Gastrocnemius medialis (tissue), 4 donors: ENCODE results near the gene CD22.

Source experiments
- CTCF ChIP-seq, 5 experiments: fragments of 450-650 bp in 3 of 5; fragments of 200-600 bp in 2 of 5; sonication (generic) in 2 of 5; IDR thresholded peaks in 4 of 5; conservative IDR thresholded peaks in 1 of 5; 1 replicate in 4 of 5; 2 replicates in 1 of 5; pipeline ENCODE4 v1.5.1; 2016 to 2019; ENCODE audit warnings: antibody characterized with exemption in 5 of 5, mild to moderate bottlenecking in 3 of 5, moderate library complexity in 3 of 5
- POLR2A ChIP-seq, 2 donors: fragments of 450-650 bp; IDR thresholded peaks; one replicate each; pipeline ENCODE4 v1.6.1; 2017; ENCODE audit warnings: antibody characterized with exemption in 2 of 2, mild to moderate bottlenecking in 2 of 2, moderate library complexity in 2 of 2

- TF ChIP-seq CTCF (IDR thresholded peaks at IDR 0.05 in 4 of 5, conservative IDR thresholded peaks at IDR 0.05 in 1 of 5) (no peak), POLR2A (IDR thresholded peaks at IDR 0.05) (no peak)
Measured at GRCh38 chr19:35340431-35340830, 11.4 kb downstream of the CD22 start.
